Mucosa of stomach (tissue), 1 donor: Measurements from ENCODE around the gene GLOD5.

Source experiments
- H3K27me3 ChIP-seq: one replicate; pipeline ENCODE4 v1.7.0; 2013; ENCODE audit warnings: mild to moderate bottlenecking, low read length; ENCODE audit not compliant: control insufficient read depth, insufficient read depth
- H3K36me3 ChIP-seq: one replicate; pipeline ENCODE4 v1.7.0; 2013; ENCODE audit warnings: low read length; ENCODE audit not compliant: control insufficient read depth, insufficient read depth
- H3K4me1 ChIP-seq: one replicate; pipeline ENCODE4 v1.7.0; 2013; ENCODE audit warnings: mild to moderate bottlenecking, low read length; ENCODE audit not compliant: control insufficient read depth, insufficient read depth
- H3K4me3 ChIP-seq: one replicate; pipeline ENCODE4 v1.7.0; 2013; ENCODE audit warnings: low read length
- H3K9ac ChIP-seq: one replicate; pipeline ENCODE4 v1.7.0; 2013; ENCODE audit warnings: mild to moderate bottlenecking, low read length, moderate library complexity
- H3K9me3 ChIP-seq: one replicate; pipeline ENCODE4 v1.7.0; 2013; ENCODE audit warnings: mild to moderate bottlenecking, low read length, moderate library complexity; ENCODE audit not compliant: control insufficient read depth
- donor health status: Pancreatic carcinoma.

The GLOD5 gene

DNA sequence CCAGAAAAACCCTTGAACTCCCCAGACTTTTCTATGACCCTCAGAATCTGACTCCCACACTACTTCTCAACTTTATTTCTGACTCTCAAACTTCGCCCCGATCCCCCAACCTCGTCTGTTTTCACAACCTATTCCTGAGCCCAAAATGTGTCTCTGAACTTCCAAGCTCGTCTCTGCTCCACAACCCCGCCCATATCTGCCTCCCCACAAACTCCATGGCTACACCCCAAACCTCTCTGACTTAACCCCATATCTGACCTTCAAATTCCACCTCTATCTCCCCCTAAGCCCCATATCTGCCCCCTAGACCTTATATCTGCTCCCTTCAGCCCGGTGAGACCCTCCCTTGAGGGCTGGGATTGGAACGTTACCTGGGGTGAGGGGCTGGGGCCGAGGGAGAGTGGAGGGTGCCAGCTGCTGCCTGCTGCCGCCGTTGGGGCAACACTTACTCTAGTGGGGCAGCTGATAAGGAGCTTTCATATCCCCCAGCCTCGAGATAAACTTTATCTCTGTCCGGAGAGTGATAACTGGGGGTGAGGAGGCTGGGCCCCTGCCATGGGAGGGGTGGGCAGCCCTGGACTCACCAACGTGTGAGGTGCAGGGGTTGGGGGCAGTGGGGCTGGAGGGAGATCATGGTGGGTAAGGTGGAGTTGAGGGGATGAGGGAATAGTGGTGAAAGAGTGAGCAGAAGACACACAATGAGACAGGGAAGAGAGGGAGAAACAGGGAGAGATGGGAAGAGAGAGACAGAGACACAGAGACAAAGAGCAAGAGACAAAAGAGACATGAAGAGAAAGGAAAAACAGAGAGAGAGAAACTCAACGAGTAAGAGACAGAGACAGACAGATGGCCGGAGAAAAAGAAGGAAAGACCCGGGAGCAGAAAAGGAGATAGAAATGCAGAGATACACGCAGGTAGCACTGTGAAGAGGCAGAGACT, 26.2 kb downstream of the GLOD5 start:
- Histone ChIP-seq H3K4me3 (no peak overlapping the region), H3K9ac (no peak overlapping the region), H3K9me3 (no peaks in the 10 kb centered on the region), H3K36me3 (no peaks in the 10 kb centered on the region), H3K4me1 (no peaks in the 10 kb centered on the region), H3K27me3 (peaks cover 4% of the 10 kb centered on the region)

DNA sequence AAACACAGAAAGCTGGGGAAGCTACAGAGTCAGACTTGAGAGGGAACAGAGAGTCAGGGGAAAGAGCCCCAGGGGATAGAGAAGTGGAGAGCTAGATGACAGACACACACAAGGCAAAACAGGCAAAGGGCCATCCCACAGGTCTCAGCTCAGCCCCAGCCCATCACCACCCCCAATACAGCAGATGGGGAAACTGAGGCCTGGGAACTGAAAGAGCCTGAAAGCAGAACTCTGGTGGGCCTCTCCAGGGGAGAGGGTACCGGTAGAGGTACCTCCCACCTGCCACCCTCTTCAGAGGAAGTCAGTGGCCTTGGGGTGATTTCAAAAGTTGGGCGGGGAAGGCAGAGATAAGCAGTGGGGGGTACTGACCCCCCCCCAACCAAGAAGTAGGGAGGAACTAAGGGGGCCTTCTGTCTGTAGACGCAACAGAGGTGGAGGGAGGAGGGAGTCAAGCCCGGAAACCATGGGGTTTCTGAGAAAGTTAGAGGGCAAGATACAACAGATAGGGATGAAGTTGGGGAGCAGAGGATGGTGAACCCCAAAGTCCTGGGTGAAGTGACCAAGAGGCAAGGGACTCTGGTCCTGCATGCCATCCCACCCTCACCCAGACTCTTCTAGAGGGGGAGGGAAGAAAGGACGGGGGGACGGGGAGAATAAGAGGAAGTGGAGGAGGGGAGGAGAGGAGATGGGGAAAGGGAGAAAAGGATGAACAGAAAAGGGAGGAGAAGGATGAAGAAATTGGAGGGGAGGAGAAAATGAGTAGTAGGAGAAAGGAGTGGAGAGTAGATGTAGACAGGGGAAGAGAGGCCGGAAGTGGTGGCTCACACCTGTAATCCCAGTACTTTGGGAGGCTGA, 28.0 kb downstream of the GLOD5 start:
- Histone ChIP-seq H3K9me3 (no peaks in the 10 kb centered on the region), H3K4me1 (no peaks in the 10 kb centered on the region), H3K36me3 (no peaks in the 10 kb centered on the region), H3K9ac (no peak overlapping the region), H3K27me3 (peaks cover 4% of the 10 kb centered on the region), H3K4me3 (no peak overlapping the region)

DNA sequence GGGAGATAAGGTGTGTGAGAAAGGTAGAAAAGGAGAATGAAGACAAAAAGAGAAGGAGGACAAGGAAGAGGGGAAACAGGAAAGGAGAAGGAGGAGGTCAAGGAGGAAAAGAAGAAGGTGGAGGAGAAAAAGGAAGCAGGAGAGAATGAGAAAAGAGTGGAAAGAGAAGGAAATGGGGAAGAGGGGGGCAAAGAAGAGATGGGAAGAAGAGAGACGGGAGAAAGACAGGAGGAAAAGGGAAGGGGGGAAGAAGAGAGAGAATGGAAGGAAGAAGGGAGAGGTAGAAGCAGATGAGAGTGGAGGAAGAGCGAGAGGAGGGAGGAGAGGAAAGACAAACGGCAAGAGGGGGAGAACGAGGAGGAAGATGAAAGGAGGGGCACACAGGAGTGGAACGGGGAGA, 28.9 kb downstream of the GLOD5 start:
- no peaks in the 10 kb centered on the region for H3K4me1 ChIP-seq
- H3K36me3 ChIP-seq: no peaks in the 10 kb centered on the region
- no peak overlapping the region for H3K4me3 ChIP-seq
- no peak overlapping the region for H3K9ac ChIP-seq
- H3K9me3 ChIP-seq: no peaks in the 10 kb centered on the region
- peaks cover 4% of the 10 kb centered on the region for H3K27me3 ChIP-seq

DNA sequence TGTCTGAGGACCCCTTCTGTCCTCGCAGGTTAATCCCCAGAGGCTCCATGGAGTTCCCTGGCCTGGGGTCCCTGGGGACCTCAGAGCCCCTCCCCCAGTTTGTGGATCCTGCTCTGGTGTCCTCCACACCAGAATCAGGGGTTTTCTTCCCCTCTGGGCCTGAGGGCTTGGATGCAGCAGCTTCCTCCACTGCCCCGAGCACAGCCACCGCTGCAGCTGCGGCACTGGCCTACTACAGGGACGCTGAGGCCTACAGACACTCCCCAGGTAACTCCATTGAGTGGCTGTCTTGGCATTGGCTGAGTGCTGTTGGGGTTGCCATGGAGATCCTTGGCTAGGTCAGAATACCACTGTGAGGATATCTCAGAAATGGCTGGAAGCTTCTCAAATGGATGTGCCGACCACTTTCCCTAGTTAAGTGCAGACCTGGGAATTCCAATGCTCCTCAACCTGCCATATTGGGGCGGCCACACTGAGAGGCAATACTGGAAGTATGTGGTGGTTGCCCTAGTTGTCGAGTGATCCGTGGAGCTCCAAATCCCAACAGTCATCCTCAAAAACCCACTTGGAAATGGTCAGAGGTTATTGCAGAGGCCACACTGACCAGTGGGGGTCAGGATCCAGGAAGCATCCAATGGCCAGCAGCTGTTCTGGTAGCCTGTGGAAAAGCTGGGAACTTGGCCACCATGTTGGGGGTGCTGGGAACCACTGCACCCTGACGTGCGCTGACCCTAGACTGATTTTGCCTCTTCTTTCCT, 29.7 kb downstream of the GLOD5 start:
- H3K9me3 ChIP-seq: no peaks in the 10 kb centered on the region
- H3K4me3 ChIP-seq: no peak overlapping the region
- peaks cover 4% of the 10 kb centered on the region for H3K27me3 ChIP-seq
- no peak overlapping the region for H3K9ac ChIP-seq
- H3K4me1 ChIP-seq: no peaks in the 10 kb centered on the region
- H3K36me3 ChIP-seq: no peaks in the 10 kb centered on the region

DNA sequence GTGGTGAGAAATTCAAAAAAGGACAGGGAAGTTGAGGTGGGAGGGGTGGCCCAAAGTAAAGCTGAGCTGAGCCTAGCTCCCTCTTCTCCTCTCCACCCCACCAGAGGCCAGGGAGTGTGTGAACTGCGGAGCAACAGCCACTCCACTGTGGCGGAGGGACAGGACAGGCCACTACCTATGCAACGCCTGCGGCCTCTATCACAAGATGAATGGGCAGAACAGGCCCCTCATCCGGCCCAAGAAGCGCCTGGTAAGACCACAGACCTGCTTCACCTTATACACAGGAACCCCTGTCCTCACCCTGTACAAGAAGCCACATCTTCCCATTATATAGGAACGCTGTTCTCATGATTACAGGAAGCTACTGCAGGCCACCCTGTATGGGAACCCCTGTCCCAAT, 30.7 kb downstream of the GLOD5 start:
- H3K27me3 ChIP-seq: peaks cover under 1% of the 10 kb centered on the region
- H3K9ac ChIP-seq: no peak overlapping the region
- no peak overlapping the region for H3K4me3 ChIP-seq
- H3K36me3 ChIP-seq: no peaks in the 10 kb centered on the region
- H3K4me1 ChIP-seq: no peaks in the 10 kb centered on the region
- no peaks in the 10 kb centered on the region for H3K9me3 ChIP-seq

DNA sequence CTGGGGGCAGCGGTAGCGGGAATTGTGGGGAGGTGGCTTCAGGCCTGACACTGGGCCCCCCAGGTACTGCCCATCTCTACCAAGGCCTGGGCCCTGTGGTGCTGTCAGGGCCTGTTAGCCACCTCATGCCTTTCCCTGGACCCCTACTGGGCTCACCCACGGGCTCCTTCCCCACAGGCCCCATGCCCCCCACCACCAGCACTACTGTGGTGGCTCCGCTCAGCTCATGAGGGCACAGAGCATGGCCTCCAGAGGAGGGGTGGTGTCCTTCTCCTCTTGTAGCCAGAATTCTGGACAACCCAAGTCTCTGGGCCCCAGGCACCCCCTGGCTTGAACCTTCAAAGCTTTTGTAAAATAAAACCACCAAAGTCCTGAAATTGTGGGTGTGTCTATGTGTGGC, 32.4 kb downstream of the GLOD5 start:
- H3K9me3 ChIP-seq: no peaks in the 10 kb centered on the region
- no peaks in the 10 kb centered on the region for H3K4me1 ChIP-seq
- H3K27me3 ChIP-seq: no peaks in the 10 kb centered on the region
- H3K36me3 ChIP-seq: no peaks in the 10 kb centered on the region
- H3K9ac ChIP-seq: no peak overlapping the region
- H3K4me3 ChIP-seq: no peak overlapping the region

DNA sequence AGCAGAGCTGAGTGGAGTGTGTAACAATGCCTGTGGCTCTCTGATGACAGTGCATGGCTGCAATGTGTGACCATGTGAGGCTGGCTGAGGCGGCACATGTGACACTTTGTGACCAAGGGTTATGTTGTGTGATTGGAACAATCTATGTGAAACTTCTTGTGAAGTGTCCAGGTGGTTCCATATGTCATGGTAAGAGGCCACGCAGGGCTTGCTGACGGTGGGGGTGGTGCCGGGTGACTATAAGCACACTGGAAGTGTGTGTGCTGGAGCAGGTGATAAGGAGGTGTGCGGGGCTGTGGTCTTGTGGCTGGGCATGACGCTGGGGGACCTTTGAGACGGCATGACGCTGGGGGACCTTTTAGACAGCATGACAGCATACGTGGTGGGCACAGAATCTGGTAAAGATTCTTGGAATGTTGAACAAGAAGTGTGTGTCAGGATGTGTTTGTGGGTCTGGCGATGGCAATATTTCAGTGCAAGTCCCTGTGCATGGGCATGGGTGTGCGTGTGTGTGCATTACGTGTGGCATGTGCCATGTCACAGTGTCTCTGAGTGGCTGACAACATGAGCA, 32.9 kb downstream of the GLOD5 start:
- no peak overlapping the region for H3K4me3 ChIP-seq
- H3K27me3 ChIP-seq: no peaks in the 10 kb centered on the region
- H3K9me3 ChIP-seq: no peaks in the 10 kb centered on the region
- no peak overlapping the region for H3K9ac ChIP-seq
- no peaks in the 10 kb centered on the region for H3K4me1 ChIP-seq
- H3K36me3 ChIP-seq: no peaks in the 10 kb centered on the region

DNA sequence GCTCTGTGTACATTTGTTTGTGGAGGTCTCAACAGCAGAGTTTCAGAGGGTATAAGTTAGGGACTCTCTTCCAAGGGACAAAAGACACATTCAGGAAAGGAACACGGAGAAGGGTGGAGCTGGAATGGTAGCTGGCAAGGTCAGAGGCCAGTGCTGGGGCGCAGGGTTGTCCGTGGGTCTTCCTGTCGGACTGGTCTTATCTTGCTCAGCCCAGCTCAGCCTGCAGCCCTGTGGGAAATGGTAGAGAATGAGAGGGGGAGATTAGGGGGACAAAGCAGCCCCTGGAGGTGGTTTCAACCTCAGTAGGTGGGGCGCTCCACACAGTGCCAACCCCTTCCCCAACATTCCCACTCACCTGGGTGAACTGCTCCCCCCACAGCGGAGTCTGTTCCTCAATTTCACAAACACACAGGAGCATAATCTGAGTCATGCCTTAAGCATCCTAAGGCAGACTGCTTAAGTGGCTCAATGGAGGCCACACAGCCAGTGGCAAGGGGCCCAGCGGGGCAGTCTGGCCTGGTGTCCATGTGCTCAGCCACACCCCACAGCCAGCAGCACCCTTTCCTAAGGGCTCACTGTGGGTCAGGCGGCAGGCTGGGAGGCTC, 33.5 kb downstream of the GLOD5 start:
- no peak overlapping the region for H3K4me3 ChIP-seq
- no peaks in the 10 kb centered on the region for H3K4me1 ChIP-seq
- H3K9ac ChIP-seq: no peak overlapping the region
- H3K36me3 ChIP-seq: no peaks in the 10 kb centered on the region
- H3K27me3 ChIP-seq: no peaks in the 10 kb centered on the region
- no peaks in the 10 kb centered on the region for H3K9me3 ChIP-seq

DNA sequence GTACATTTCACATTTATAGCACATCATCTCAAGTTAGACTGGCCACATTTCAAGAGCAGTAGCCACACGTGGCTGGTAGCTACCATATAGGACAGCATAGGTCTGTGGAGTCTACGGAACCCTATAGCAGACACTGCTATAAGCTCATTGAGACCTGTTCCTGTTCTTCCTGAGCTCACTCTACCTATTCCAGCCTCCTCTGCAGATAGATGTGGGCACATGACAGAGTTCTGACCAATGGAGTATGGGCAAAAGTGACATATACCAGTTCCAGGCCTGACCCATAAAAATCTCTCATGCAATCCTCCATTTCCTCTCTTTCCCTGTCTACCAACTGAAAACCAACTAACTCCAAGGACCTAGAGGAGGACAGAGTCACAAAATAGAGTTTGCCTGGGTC, 36.8 kb downstream of the GLOD5 start:
- Histone ChIP-seq H3K36me3 (no peaks in the 10 kb centered on the region), H3K9ac (no peak overlapping the region), H3K4me1 (peaks cover 14% of the 10 kb centered on the region), H3K27me3 (no peaks in the 10 kb centered on the region), H3K4me3 (no peak overlapping the region), H3K9me3 (no peaks in the 10 kb centered on the region)

DNA sequence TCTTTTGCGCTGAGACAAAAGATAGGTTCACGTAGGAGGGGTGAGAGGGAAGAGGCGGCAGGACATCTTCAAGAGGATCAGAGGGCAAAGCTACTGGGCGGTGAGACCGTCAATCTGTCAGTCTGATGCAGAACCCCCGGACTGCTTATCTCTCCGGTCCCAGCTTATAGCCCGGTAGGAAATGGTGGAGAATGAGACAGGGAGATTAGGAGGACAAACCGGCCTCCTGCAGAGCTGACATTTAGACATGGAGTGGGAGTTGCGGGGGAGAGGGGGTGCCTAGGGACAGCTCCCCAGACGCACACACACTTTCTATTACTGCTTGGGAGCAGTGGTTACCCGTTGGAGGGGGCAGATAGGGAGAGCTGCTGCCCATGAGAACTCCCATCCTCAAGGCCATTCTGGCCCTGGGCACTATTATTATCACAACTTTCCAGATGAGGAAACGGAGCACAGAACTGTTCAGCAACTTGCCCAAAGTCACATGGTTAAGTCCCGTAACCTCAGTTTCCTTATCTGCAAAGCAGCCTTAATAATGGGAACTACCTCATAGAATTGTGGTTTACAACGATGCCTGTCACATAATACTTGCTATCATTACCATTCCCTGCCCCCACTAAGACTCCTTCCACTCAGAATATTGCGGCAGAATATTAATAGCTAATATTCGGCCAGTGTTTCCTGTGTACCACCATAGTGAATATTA, 39.2 kb downstream of the GLOD5 start:
- H3K4me3 ChIP-seq: peak overlapping the region; percentile 67
- H3K4me1 ChIP-seq: peaks cover 14% of the 10 kb centered on the region
- H3K9me3 ChIP-seq: no peaks in the 10 kb centered on the region
- no peaks in the 10 kb centered on the region for H3K36me3 ChIP-seq
- peak overlapping the region; percentile 61 for H3K9ac ChIP-seq
- H3K27me3 ChIP-seq: no peaks in the 10 kb centered on the region
